GM12865 (cell line): ENCODE measurements around the gene ANKRD22.
"Not testable (repeated sequence)": the region's sequence is repeated elsewhere in the genome, so short reads cannot be mapped to it uniquely, and the experiment has no call there.

Experiments used
- DNase-seq: peaks from one replicate; pipeline ENCODE4 v3.0.0; 2010; ENCODE audit warnings: low read depth
- H3K4me3 ChIP-seq: 2 replicates; pipeline ENCODE4 v1.5.1; 2011; ENCODE audit warnings: mild to moderate bottlenecking, low read depth, low read length, control low read depth
- TF ChIP-seq, protein P1 (sequence below): IDR thresholded peaks from 2 replicates; pipeline ENCODE4 v1.5.1; 2011; ENCODE audit warnings: low read length, control low read depth, low read depth, inconsistent platforms; ENCODE audit not compliant: insufficient read depth; ENCODE audit errors: missing control alignments

Gene ANKRD22

DNA sequence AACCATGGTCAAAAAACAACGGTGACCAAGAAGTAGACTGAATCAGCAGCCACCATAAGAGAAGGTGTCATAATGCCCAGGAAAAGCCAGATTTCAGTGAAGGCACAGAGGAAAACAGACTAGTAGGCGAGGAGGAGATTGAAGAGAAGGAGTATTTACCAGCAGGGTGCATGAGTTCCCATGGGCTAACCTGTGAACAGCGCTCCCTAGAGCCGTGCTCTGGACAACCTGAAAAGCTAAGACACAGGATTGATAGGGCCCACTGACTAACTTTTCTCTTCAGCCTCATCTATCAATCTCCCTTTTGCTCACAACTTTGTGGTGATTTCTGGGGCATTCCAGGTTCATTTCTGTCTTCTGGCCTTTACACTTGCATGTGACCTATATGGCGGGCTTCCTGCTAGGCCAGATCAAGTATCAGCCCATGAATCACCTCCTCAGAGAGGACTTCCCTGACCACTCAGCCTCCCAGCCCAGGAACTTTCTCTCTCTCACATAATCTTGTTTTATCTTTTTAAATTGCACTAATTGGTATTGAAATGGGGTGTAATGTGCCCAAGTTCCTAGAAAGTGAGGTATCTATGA, 12.8 kb downstream of the ANKRD22 start:
- DNase-seq, result peak; percentile 34

DNA sequence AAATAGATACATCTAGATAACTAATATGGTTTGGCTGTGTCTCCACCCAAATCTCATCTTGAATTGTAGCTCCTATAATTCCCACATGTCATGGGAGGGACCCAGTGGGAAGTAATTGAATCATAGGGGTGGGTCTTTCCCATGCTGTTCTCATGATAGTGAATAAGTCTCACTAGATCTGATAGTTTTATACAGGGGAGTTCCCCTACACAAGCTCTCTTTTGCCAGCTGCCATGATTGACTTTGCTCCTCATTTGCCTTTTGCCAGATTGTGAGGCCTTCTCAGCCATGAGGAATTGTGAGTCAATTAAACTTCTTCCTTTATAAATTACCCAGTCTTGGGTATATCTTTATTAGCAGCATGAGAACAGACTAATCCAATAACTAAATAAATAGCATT, 14.0 kb downstream of the ANKRD22 start:
- DNase-seq, H3K4me3 ChIP-seq: not testable (repeated sequence)

More for the DNA sequence above, 12.8 kb downstream of the ANKRD22 start:
- no peak overlapping the region for H3K4me3 ChIP-seq
- TF ChIP-seq, protein P1, sequence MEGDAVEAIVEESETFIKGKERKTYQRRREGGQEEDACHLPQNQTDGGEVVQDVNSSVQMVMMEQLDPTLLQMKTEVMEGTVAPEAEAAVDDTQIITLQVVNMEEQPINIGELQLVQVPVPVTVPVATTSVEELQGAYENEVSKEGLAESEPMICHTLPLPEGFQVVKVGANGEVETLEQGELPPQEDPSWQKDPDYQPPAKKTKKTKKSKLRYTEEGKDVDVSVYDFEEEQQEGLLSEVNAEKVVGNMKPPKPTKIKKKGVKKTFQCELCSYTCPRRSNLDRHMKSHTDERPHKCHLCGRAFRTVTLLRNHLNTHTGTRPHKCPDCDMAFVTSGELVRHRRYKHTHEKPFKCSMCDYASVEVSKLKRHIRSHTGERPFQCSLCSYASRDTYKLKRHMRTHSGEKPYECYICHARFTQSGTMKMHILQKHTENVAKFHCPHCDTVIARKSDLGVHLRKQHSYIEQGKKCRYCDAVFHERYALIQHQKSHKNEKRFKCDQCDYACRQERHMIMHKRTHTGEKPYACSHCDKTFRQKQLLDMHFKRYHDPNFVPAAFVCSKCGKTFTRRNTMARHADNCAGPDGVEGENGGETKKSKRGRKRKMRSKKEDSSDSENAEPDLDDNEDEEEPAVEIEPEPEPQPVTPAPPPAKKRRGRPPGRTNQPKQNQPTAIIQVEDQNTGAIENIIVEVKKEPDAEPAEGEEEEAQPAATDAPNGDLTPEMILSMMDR, result no peak

DNA sequence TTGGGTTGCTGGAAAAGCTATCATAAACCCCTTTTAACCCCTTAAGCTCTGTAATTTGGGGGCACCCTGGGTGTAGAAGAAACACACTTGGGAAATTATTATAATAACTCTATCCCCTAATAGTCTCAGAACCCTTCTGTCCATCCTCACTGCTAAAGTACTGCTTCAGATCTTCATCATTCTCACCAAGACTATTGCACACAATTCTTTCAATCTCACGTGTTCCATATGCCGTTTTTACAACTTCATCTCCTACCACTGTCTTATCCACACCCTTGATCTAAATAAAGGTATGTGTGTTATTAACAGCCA, 15.8 kb downstream of the ANKRD22 start:
- H3K4me3 ChIP-seq, result no peak overlapping the region
- no peak for DNase-seq
- TF ChIP-seq, protein P1, result no peak

DNA sequence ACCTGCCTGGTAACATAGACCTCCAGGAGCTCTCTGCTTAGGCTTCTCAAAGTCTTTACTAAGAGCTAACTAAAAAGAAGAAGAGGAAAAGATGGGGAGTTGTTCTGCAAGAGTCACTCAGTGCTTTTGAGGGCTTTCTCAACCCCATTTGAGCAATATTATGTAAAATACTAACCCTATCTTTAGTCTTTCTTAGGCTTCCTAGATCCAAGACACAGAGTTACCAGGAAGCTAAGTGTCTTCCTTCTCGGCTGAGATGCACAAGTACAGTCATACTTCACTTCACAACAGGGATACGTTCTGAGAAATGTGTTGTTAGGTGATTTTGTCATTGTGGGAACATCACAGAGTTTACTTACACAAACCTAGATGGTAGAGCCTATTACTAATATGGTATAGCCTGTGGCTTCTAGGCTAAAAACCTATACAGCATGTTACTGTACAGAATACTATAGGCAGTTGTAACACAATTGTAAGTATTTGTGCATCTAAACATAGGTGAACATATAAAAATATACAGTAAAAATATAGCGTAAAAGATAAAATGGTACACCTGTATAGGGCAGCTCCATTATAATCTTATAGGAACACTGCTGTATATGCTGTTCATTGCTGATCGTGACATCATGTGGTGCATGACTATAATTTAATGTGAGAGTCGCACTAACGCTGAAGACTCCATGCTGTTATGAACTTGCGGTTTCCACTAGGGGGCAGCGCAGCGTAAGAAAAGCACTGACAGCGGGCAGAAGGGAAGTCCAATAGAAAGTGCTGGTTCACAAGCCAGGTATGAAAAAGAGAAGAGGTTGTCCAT, 16.3 kb downstream of the ANKRD22 start:
- TF ChIP-seq, protein P1, result peak; percentile 84
- peak; percentile 93 for DNase-seq
- H3K4me3 ChIP-seq, result no peak overlapping the region

DNA sequence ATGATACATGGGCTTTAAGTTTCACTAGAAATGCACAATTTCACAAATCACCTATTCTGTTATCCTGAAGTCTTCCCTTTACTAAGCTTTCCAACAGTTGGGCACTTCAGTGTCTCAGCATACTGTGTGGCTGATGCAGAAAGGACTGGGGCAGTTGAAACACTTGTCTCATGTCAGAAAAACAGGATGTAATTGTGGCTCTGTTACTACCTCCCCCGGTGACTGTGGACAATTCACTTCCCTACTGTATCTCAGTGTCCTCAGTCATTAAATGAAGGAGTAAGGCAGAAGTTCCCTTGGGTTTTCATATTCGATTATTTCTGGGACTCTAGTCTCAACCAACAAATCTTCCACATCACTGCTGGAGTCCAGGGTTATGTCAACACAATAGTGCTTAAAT, 17.9 kb downstream of the ANKRD22 start:
- TF ChIP-seq, protein P1, result no peak
- no peak for DNase-seq
- H3K4me3 ChIP-seq, result no peak overlapping the region

DNA sequence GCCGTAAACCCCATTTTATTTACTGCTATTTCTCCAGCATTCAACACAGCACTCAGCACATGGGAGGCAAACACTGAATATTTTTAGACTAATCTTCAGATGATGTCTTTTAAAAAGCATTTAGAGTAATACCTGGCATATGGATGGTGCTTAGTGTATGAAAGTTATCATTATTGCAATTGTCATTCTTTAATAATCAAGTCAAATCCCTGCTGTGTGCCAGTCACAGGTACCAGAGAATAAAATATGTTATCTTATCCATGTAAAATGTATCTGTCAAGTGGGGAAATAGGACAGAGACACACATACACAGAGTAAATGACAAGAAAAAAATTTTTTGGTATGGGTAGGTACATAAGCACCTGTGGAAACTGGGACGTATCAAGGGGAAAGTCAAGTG, 18.5 kb downstream of the ANKRD22 start:
- no peak overlapping the region for H3K4me3 ChIP-seq
- TF ChIP-seq, protein P1, result no peak
- DNase-seq, result no peak

DNA sequence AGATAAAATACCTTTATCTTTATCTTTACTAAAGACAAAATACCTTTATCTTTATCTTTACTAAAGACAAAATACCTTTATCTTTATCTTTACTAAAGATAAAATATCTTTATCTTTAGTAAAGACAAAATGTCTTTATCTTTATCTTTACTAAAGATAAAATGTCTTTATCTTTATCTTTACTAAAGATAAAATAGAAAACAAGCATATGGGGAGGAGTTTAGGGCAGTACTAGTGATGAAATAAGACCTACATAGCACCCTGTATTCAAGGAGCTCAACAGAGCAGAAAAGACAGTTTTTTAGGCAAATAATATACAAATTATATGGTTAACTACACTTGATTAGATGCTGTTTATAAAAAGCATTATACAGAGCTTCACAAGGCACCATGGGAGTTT, 19.3 kb downstream of the ANKRD22 start:
- H3K4me3 ChIP-seq, result no peak overlapping the region
- DNase-seq, result no peak
- TF ChIP-seq, protein P1, result no peak
